Measurements from ENCODE around the gene ATPAF2. TPM values are rescaled to one million over a fixed set of nuclear protein-coding genes. Genes with fewer than 3 reads are reported as not detected.
A peak's percentile ranks its signal among the peaks of the same experiment; 100 is the strongest.

The ATPAF2 gene
- total RNA-seq, 1 experiment from 2014 or later = 44.5 TPM

GRCh38 chr17:17985555-17985954 is 53.4 kb downstream of the ATPAF2 start:
- TF ChIP-seq EZH2 (IDR thresholded peaks at IDR 0.05; ENCODE audit: low read depth) (no peak), CTCF (conservative IDR thresholded peaks at IDR 0.05) (peak; percentile 52)
- Histone ChIP-seq H3K79me2 (ENCODE audit: low read depth) (no peaks in the 10 kb centered on the region), H3K27ac (no peak overlapping the region), H3K9me3 (ENCODE audit: insufficient read depth, low read depth) (no peaks in the 10 kb centered on the region), H3K4me2 (no peak overlapping the region), H3K4me3 (no peak overlapping the region), H4K20me1 (ENCODE audit: insufficient read depth) (no peaks in the 10 kb centered on the region), H2AFZ (no peak overlapping the region), H3K9me2 (ENCODE audit: insufficient read depth) (no peaks in the 10 kb centered on the region), H3K36me3 (ENCODE audit: low read depth) (no peaks in the 10 kb centered on the region), H3K4me1 (replicated peaks; ENCODE audit: insufficient read depth) (peaks cover 19% of the 10 kb centered on the region), H3K27me3 (ENCODE audit: insufficient read depth, low read depth) (no peaks in the 10 kb centered on the region), H3F3A (ENCODE audit: insufficient read depth, low read depth) (peaks cover 18% of the 10 kb centered on the region)
- ChIA-PET POLR2A (ENCODE audit: unreplicated experiment) (no interaction called here), CTCF (no interaction called here)
- no TSS peak for BruUV-seq (replicated peaks)
- DNase-seq = no peak
- intact Hi-C loops (cut with micrococcal nuclease; ENCODE audit: unreplicated experiment) = no loop called here

- intact Hi-C loops (cut with micrococcal nuclease; ENCODE audit: unreplicated experiment) = no loop called here
- H3K36me3 ChIP-seq (ENCODE audit: low read depth) = no peaks in the 10 kb centered on the region
- no TSS peak for BruUV-seq (replicated peaks)
- no peaks in the 10 kb centered on the region for H4K20me1 ChIP-seq (ENCODE audit: insufficient read depth)
- H3K4me1 ChIP-seq (replicated peaks; ENCODE audit: insufficient read depth) = peaks cover 15% of the 10 kb centered on the region
- CTCF ChIA-PET = interaction anchor here (0.6 to 0.7 kb wide), 2 partner anchors 38 to 59 kb away, joined by 3 read pairs; no protein-coding TSS in a partner anchor
- no peaks in the 10 kb centered on the region for H3K79me2 ChIP-seq (ENCODE audit: low read depth)
- no peaks in the 10 kb centered on the region for H3K27me3 ChIP-seq (ENCODE audit: insufficient read depth, low read depth)
- no peaks in the 10 kb centered on the region for H3K9me3 ChIP-seq (ENCODE audit: insufficient read depth, low read depth)
- no peaks in the 10 kb centered on the region for H3K9me2 ChIP-seq (ENCODE audit: insufficient read depth)
- POLR2A ChIA-PET (ENCODE audit: unreplicated experiment) = no interaction called here
- no peak for TF ChIP-seq CTCF (conservative IDR thresholded peaks at IDR 0.05)
- TF ChIP-seq EZH2 (IDR thresholded peaks at IDR 0.05; ENCODE audit: low read depth) = no peak
- H3K27ac ChIP-seq = no peak overlapping the region
- no peak overlapping the region for H3K4me2 ChIP-seq
- H2AFZ ChIP-seq = no peak overlapping the region
- H3K4me3 ChIP-seq = no peak overlapping the region
- DNase-seq = no peak
- H3F3A ChIP-seq (ENCODE audit: insufficient read depth, low read depth) = peaks cover 14% of the 10 kb centered on the region; the same call in 1 of the 2 replicates
Observed at GRCh38 chr17:17985153-17985552, 53.8 kb downstream of the ATPAF2 start.

GRCh38 chr17:17983776-17984175 is 55.2 kb downstream of the ATPAF2 start:
- Histone ChIP-seq H3K4me1 (replicated peaks; ENCODE audit: insufficient read depth) (peaks cover 1% of the 10 kb centered on the region; the same call in 1 of the 2 replicates), H3K9me3 (ENCODE audit: insufficient read depth, low read depth) (no peaks in the 10 kb centered on the region), H3F3A (ENCODE audit: insufficient read depth, low read depth) (no peaks in the 10 kb centered on the region; the same call in 1 of the 2 replicates), H3K4me3 (no peak overlapping the region), H3K4me2 (no peak overlapping the region), H3K27ac (no peak overlapping the region), H3K27me3 (ENCODE audit: insufficient read depth, low read depth) (no peaks in the 10 kb centered on the region), H3K9me2 (ENCODE audit: insufficient read depth) (no peaks in the 10 kb centered on the region), H3K79me2 (ENCODE audit: low read depth) (no peaks in the 10 kb centered on the region), H3K36me3 (ENCODE audit: low read depth) (no peaks in the 10 kb centered on the region), H2AFZ (no peak overlapping the region), H4K20me1 (ENCODE audit: insufficient read depth) (no peaks in the 10 kb centered on the region)
- ChIA-PET POLR2A (ENCODE audit: unreplicated experiment) (no interaction called here), CTCF (no interaction called here)
- DNase-seq = no peak
- no TSS peak for BruUV-seq (replicated peaks)
- TF ChIP-seq CTCF (conservative IDR thresholded peaks at IDR 0.05) (no peak), EZH2 (IDR thresholded peaks at IDR 0.05; ENCODE audit: low read depth) (no peak)
- intact Hi-C loops (cut with micrococcal nuclease; ENCODE audit: unreplicated experiment) = no loop called here

Measured in PC-9 (cell line).